HG03064 (cell line): ENCODE results near the gene ASTN2.

ENCODE experiments used
- ATAC-seq: cut with Tn5 transposase; IDR thresholded peaks from one replicate; pipeline ENCODE4 v1.9.1; 2021; ENCODE audit warnings: low read depth; ENCODE audit not compliant: unreplicated experiment

Gene ASTN2

DNA sequence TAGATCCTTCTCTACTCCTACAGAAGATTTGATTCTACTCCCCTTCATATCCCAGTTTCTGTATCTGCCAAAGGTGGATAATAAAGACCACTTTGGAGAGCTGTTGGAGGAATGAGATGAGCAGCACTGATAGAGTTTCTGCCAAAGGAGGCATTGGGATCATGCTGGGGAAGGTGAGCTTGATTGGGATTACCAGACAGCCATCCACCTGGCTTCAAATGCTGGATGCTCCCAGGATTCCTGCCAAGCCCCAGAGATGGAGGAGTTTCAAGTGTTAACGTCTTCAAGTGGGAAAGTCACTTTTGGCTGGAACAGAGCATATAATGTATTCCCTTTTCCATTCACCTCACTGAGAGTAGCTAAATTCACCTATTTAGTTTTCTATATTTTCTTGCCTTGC is 379.3 kb downstream of the ASTN2 start:
- no peak for ATAC-seq

DNA sequence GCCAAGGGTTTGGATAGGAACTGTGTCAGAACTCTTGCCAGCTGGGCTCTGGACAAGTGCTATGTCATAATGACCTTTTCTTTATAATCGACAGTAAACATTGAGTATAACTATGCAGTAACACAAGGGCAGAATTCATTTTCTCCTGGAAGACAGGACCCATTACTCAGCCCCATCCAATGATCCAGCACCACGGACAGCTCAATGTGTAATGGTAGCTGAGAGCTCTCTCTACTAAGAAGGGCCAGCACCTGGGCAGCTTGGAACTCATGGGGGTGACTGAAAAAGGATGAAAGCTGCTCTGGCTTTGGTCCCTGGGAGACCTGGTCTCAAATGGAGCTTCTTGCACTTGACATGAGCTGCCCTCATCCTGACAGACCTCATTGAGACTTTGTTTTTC is 380.0 kb downstream of the ASTN2 start:
- no peak for ATAC-seq

DNA sequence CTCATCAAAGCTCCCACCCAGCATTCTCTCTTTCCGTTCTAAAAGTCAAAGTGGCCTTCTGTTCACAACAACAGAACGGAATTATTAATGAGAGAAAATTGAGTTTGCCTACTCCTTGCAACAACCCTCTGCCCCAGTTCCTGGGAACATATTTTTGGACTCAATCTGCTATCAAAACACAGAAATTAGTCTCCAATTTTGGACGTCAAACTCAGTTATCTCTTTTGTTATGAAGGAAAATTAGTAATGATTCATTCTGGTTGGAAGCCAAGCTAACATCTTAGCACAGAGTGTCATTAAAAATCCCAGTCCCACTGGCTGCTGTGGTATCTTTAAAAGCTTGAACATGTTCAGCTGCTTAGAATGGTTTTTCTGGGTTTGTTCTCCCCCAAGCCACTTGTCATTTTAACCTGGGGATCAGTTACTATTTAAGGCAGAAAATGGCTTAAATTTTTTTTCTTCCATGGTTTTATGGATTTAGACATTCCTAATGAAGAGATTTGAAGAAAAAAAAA is 384.5 kb downstream of the ASTN2 start:
- ATAC-seq: no peak

DNA sequence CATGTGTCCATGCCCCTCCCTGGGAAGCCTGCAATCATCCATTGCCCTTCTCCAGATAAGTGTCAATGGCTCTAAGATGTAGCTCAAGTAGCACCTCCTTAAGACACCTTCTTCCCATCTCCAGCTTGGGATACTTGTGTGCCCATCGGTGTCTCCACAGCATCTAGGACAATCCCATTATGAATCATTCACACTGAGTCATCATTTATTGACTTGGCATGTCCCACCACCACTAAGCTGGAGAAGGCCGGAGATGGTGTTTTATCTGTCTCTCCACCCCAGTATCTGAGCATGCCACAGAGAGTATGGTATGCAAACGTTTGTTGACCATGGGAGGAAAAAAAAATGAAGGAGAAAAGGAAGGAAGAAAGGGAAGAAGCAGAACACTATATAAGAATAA is 385.5 kb downstream of the ASTN2 start:
- no peak for ATAC-seq

DNA sequence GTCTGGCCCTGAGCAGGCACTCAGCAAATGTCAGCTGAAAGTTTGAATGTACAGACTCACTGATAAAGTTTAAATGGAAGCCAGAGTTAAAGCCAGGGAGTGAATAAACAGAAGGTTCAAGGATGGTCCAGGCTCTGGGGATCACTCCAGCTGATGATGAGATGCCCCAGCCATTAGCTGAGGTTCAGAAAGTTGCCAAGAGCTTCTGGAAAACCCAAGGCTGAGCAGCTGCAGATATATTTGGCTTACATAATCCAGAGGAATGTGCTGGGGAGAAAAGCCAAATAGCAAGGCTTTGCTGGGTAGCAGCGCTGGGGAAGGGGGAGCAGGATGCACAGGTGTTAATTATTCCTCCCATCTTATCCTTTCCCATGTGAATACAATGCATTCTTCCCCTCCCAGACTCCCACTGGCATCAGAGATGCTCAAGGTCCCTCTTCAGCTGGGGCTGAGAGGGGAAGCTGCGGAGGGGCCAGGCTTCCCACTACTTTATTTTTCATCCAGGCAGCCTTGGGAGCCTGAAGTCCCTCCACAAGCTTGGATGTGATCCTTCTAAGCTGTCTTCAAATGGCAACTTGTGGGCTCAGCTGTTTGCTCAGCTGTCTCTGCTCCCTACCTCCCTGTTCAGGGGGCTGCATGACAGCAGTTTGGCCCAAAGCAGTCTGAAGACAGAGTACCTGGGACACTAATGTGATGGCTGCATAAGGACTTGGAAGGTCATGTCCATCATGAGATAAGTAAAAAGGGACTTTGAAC is 386.6 kb downstream of the ASTN2 start:
- ATAC-seq: no peak

DNA sequence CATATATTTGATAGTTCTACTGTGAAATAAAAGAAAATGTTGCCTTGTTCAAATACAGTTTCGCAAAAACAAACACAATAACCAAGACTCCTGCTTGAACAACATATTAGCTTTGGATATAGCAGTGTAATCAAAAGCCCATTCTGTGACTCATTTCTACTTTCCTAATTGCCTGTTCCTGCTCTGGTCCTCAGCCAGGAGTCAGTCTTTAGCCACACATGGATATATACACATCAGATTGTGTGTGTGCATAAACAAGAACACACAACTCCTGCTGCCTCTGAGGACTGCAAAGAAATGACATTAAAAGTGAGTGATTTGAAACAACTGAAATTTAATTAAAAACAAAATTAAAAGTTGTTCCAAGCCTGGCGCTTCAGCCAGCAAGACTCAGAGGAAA is 393.0 kb downstream of the ASTN2 start:
- ATAC-seq: no peak

DNA sequence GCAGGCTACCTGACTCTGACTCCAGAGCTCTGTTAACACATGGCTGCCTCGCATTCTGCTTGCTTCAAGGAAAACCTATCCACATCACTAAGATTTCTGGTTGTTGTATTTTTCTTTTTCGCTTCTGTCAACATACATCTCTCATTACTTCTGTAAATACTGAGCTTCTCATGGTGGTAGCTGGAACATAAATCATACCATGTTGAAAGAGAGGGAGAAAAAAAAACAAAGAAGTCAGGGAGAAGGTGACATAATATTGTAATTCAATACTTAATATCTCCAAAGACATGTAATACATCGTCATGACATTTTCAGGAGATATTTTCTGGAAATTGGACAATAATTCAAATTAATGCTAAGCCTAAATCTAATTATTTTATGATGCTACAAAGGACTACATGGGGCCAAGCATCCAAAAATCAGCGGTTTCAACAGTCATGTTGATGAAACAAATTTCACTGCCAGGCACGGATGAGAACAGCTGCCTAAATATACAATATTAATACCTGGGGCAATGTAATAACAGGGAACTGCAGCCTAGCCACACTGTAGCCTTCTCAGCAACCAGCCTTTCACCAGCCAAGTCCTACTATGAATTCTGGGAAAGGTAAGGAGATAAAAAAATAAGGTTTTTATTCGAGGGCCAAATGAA is 395.8 kb downstream of the ASTN2 start:
- no peak for ATAC-seq

DNA sequence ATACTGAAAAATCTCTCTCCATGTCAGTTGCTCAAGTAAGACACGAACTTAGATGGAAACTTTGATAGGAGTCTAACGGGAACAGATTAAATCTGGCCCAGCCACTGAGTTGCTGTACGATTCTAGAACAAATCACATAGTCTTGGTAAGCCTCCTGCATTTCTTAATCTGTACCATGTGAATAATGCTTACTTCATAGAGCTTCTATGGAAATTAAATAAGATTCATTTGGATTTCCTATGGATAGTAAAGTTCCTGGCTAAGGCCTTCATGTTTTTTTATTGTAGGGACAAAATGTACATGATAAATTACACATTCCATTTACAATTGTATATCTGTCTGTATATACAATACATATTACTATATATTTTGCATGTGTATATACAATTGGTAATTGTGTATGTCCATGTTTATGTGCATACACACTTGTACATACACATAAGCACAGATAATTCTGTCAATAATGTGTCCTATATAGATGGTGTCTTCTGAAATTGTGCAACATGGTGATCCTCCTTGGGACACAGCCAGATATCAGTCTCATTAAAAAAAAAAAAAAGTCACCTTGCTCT is 397.4 kb downstream of the ASTN2 start:
- no peak for ATAC-seq

DNA sequence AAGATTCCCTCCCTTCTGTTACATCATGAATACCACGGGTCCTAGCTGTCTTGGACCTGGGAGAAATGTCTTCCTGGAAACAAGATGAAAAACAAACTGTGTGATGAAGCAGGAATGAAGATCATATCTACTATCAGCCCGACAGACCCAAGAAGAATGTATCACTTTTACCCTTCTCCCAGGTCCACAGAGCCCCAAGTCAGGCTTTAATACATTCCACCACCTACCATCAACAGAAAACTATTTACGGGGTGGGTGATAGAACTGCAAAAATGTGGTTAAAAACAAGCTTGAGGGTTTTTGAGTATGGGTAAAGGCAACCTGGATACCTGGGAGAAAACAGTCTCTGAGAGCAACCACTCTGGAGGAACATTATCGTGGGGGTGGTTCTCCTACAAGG is 400.8 kb downstream of the ASTN2 start:
- no peak for ATAC-seq

DNA sequence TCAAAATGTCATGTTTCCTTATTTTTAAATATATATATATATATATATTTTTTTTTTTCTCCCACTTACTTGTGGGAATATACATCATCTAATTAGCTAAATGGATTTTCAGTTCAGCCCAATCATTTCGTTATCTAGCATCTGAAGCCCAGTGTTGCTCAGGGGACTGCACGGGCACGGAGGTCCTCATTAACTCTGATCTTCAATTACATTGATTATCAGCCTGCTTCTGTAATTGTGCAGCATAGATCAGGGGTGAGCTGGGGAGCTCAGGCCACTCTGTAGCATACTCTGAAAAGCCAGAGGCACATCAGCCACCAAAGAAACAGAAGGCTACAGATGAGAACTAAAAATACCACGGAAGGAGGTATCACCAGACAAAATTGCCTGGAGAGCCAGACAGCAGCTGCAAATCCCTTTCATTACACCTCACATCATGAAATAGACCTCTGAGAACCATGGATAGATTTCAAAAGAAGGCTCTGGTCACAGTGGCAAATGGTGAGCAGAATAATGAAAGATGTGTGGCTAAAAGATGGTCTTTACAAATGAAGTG is 401.3 kb downstream of the ASTN2 start:
- no peak for ATAC-seq

DNA sequence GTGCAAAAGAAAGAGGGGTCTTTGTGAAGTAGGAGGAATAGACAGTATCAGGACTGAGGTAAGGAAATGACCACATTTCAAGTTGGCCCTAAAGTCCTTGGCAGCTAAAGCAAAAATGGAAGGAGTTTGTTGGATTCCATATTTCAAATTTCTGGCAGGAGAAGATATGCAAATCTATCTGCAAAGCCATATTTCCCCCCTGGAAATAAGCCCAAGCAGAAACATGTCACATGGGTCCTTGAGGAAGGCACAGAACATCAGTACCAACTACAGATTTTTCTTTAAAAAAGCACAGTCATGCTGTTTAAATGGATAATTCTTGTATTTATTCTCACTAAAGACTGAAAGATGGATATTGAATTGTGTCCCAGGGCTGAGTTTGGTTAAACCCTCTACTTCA is 404.8 kb downstream of the ASTN2 start:
- no peak for ATAC-seq

DNA sequence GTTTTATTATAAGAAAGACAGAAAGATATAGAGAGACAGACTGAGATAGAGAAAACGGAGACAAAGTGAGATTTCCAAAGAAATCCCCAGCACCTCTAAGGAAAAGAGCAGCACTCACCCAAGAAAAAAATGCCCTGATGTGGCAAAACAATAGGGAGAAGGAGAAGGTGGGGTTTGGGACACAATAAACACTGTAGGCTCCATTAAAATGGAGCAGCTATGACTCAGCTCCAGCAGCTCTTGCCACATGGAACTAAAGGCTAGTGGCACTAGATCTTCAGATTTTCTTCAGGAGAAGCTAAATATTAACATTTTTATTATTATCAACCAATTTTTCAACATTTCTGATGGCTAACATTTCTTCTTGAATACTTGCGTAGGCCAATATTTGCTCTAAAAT is 406.0 kb downstream of the ASTN2 start:
- ATAC-seq: no peak

DNA sequence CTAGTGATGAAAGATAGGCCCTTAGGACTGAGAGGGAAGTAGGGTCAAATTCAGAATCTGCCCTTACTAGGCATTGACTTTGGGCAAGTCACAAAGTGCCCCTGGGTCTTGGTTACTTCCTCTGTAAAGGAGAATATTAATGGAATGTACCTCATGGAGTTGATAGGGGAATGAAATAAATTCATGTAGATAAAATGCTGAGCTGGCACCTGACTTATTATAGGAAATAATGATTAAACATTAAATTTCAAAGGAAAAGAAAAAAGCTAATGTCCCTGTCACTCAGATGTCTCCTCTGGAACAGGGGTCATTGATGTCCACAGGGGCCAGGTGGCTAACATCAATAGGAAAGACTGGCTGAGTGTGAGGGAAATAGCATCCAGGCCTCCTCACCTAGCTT is 406.4 kb downstream of the ASTN2 start:
- ATAC-seq: no peak

DNA sequence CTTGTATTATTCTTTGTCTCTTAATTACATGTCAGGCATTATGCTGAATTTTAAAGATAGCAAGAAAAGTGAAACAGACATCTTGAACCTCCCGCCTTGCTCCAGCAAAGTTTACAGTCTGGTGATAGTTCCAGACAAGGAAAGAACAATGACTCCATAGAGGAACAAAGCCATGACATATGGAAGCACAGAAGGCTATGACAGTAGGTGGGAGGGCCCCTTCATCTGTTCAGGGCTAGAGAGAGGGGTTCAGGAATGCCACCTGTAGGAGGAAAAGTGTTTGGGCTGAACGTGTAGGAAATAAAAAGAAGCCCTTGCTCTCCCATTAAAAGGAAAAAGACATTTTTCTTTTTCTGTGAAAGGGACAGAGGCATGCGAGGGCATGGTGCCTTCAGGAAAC is 412.2 kb downstream of the ASTN2 start:
- no peak for ATAC-seq

DNA sequence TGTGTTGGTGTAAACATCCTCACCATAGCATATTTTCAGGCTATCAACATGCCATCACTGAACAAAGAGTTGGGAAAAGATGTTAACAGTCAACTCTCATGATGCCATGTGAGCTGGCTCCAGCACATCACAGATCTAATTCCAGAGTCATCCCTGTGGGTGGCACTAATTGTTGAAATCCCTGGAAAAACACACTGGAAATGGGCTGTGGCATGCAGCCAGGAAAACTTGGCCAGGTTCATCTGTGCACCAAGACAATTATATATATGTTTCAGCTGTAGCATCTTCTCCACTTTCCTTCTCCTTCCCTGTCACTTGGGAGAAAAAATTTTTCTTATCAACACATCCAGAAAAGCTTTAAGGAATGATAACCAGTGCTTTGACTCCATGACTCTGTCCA is 414.0 kb downstream of the ASTN2 start:
- no peak for ATAC-seq

DNA sequence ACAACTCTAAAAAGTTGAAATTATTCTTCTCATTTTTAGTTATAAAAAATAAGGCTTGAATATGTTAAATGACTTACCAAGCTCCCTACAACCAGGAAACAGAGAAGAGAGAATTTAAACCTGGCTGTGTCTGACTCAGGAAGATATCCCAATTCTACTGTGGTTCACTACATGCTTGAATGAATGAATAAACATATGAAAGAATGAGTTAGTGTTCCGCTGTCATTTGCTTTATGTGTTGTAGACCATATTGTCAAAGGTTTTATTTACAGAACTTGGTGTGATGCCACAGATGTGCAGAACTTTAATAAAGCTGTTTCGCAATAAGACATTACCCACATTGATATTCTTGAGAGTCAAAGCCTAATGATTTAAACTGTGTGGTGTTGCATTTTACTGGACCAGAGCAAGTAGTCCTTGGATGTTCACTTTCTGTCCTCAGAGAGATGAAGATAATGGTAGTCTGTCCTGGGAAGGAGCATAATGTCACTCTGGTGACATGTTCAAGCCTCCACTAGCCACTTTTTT is 414.6 kb downstream of the ASTN2 start:
- no peak for ATAC-seq

DNA sequence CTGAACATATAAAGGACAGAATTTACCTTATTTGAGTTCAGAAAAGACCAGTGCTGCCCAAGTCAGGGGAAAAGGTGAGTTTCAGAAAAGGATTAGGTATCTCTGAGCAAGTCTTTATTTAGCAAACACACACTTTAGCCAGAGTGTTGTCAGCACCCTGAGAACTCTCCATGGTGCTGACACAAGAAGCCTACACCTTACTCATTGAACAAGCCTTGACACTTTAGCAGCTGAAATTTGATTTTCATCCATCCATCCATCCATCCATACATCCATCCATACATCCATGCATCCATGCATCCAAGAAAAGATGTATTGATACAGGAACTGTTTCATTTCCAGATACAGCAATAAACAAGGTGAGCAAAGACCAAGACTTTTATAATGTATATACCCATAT is 416.6 kb downstream of the ASTN2 start:
- no peak for ATAC-seq

DNA sequence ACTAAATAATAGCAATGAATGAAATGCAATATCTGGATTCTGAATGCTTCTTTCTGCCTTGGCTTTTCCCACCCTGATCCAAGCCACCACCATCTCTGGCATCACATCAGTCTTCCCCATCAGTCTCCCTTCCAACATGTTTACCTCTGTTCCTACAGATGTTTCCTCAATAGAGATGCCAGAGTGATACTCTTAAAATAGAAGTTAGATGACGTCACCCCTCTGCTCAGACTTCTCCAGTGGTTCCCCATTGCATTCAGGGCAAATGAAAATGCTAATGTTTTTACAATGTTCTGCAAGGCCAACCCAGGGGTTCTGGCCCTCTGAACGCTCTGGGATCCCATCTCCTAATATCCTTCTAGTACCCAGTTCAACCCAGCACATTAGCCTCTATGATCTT is 422.0 kb downstream of the ASTN2 start:
- no peak for ATAC-seq

DNA sequence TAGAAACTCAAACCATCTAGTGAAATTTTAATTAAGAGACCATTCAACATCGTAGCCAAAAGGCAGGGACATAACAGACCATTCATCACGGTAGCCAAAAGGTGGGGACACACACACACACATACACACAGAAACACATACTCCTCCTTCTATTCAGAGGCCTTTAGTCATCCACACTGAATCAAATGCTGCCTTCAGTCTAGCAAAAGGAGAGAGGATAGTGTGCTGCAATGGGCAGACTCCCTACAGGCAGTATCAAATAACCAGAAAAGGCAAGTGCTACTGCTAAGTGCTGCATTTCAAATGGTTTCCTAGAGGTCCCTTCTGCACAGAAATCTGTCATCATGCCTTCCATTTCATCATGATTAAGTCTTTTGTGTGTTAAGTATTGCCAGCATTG is 423.8 kb downstream of the ASTN2 start:
- no peak for ATAC-seq

DNA sequence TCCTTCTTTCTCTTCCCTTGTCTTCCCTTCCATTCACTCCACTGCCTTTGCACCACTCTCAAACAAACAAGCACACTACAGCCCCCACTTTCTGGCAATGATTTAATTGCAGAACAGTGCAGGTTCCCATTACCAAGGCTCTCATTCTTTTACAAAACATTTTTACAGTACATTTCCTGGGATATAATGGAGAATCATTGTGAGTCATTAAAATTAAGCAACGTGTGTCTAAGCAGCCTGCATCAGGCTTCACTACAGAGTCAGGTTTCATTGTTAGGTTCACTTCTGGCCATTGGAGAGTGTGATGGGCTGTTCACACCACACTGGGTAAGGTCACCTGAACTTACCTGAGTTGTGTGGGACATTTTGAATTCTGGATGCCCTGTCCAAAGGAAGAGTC is 424.3 kb downstream of the ASTN2 start:
- ATAC-seq: no peak

DNA sequence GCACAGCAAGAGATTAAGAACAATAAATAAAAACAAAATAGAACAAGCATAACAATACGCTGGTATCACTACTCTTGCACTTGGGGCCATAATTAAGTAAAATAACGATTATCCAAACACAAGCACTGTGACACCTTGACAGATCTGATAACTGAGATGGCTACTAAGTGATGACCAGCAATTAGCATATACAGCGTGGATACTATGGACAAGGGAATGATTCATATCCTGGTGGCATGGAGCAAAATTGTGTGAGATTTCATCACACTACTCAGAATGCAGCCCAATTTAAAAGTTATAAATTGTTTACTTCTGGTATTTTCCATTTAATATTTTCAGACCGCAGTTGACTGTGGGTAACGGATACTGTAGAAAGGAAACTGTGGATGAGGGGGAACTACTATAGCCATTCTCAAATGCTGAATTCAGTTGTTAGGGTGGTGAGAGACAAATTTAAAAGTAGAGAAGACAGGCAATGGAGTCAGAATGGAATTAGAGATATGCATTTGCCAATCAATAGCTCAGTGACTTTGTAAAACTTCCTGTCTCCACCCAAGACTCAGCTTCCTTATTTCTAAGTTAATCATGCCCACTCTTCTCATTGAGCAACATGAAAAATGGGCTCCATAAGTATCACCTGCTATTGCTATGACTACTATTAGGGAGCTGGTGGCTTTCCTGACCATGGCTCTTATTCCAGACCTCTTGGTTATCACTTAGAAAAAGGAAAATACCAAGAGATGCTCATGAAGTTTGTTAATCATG is 427.0 kb downstream of the ASTN2 start:
- no peak for ATAC-seq
